Lung (tissue), 12 donors: ENCODE data around the gene ASIC5. TPM values are rescaled to one million over a fixed set of nuclear protein-coding genes. Genes with fewer than 3 reads are reported as not detected.

ENCODE experiments used
- ATAC-seq: fragments of 200-7000 bp; cut with Tn5 transposase; one replicate; pipeline ENCODE4 v1.9.1; 2020; ENCODE audit warnings: moderate number of reproducible peaks; ENCODE audit not compliant: insufficient read depth, low FRiP score
- DNase-seq, 3 donors: peaks; one replicate each; pipeline ENCODE4 v3.0.0-alpha.2; 2013 to 2017
- H3K27ac ChIP-seq, 2 donors: one replicate each; pipeline ENCODE4 v1.5.1; 2013; ENCODE audit warnings: mild to moderate bottlenecking in 2 of 2, moderate library complexity in 2 of 2, control low read depth in 1 of 2, inconsistent platforms in 1 of 2, low read depth in 1 of 2, low read length in 1 of 2
- H3K27me3 ChIP-seq, 3 donors: one replicate each; pipeline ENCODE4 v1.5.1; 2013; ENCODE audit warnings: low read length in 2 of 3; ENCODE audit not compliant: control insufficient read depth in 3 of 3, insufficient read depth in 3 of 3
- H3K36me3 ChIP-seq, 4 donors: one replicate each; pipeline ENCODE4 v1.5.1; 2013; ENCODE audit warnings: low read length in 4 of 4, mild to moderate bottlenecking in 1 of 4, moderate library complexity in 1 of 4; ENCODE audit not compliant: control insufficient read depth in 4 of 4, insufficient read depth in 4 of 4
- H3K4me1 ChIP-seq, 5 donors: one replicate each; pipeline ENCODE4 v1.5.1; 2013; ENCODE audit warnings: low read length in 5 of 5, mild to moderate bottlenecking in 2 of 5, moderate library complexity in 1 of 5; ENCODE audit not compliant: control insufficient read depth in 5 of 5, insufficient read depth in 5 of 5
- H3K4me3 ChIP-seq: one replicate; pipeline ENCODE4 v1.5.1; 2013; ENCODE audit warnings: mild to moderate bottlenecking, control low read depth, moderate library complexity
- H3K9ac ChIP-seq, 2 donors: one replicate each; pipeline ENCODE4 v1.5.1; 2013; ENCODE audit warnings: low read length in 2 of 2, control low read depth in 1 of 2; ENCODE audit not compliant: insufficient read depth in 1 of 2
- H3K9me3 ChIP-seq, 4 donors: one replicate each; pipeline ENCODE4 v1.5.1; 2013; ENCODE audit warnings: low read length in 3 of 4, mild to moderate bottlenecking in 1 of 4, moderate library complexity in 1 of 4; ENCODE audit not compliant: control insufficient read depth in 4 of 4, insufficient read depth in 3 of 4
- CTCF ChIP-seq: IDR thresholded peaks from 2 replicates; pipeline ENCODE4 v1.5.1; 2012; ENCODE audit warnings: mild to moderate bottlenecking; ENCODE audit errors: control extremely low read depth, extremely low read depth
- WGBS, 2 donors: extraction: QIAGEN DNeasy Blood & Tissue Kit; methylation state at CpG; one replicate each; pipeline ENCODE4 v1.1.7; 2013; 5-methylcytosine and 5-hydroxymethylcytosine counted together
- polyA plus RNA-seq, 2 donors: library from polyadenylated mRNA; stranded (reverse); fragments of 200-250 nt; gene quantifications; one replicate each; pipeline ENCODE4 v1.2.1, GENCODE V29; 2013
- total RNA-seq, 2 donors: library from RNA; depleted of rRNA in 1 of 2; stranded (reverse); fragments of >200 nt in 1 of 2; gene quantifications; one replicate each; pipeline ENCODE4 v1.2.1, GENCODE V29; 2014 to 2021
- donor health status: control.
- donor health status: control.
- donor health status: Bipolar disorder and iron deficiency.
- donor health status: healthy.
- donor health status: DM: yes; HTN: yes; CAD: no.

Gene ASIC5
- total and polyA plus RNA-seq, 4 donors: not detected

- peaks cover 0 to 2% (median 0%) of the 10 kb centered on the region in 4 donors for H3K9me3 ChIP-seq
- 97 to 99% methylated on average over 3 of the region's 3 CpGs for WGBS, 2 donors
- no peak overlapping the region for H3K4me3 ChIP-seq
- H3K27me3 ChIP-seq: no peaks in the 10 kb centered on the region
- ATAC-seq (no peak), DNase-seq (no peak)
- no peaks in the 10 kb centered on the region for H3K36me3 ChIP-seq
- no peaks in the 10 kb centered on the region for H3K4me1 ChIP-seq
- no peak for TF ChIP-seq CTCF
- no peak overlapping the region for H3K9ac ChIP-seq
- H3K27ac ChIP-seq: no peak overlapping the region
Observed at GRCh38 chr4:155853189-155853588, 12.9 kb downstream of the ASIC5 start.

GRCh38 chr4:155849042-155849441 lies 17.0 kb downstream of the ASIC5 start:
- no peak for DNase-seq
- H3K27ac ChIP-seq: no peak overlapping the region
- no peaks in the 10 kb centered on the region for H3K27me3 ChIP-seq
- no peak overlapping the region for H3K9ac ChIP-seq
- no peaks in the 10 kb centered on the region for H3K4me1 ChIP-seq
- H3K9me3 ChIP-seq: peaks cover 0 to 2% (median 0%) of the 10 kb centered on the region in 4 donors
- WGBS, 2 donors: 83 to 89% methylated on average over 4 of the region's 4 CpGs
- ATAC-seq: no peak
- H3K36me3 ChIP-seq: no peaks in the 10 kb centered on the region
- H3K4me3 ChIP-seq: no peak overlapping the region
- no peak for TF ChIP-seq CTCF

- Histone ChIP-seq H3K4me1 (peaks cover 0 to 4% (median 0%) of the 10 kb centered on the region in 5 donors), H3K27ac (no peak overlapping the region), H3K4me3 (no peak overlapping the region), H3K9ac (no peak overlapping the region), H3K9me3 (peaks cover 0 to 2% (median 0%) of the 10 kb centered on the region in 4 donors), H3K36me3 (no peaks in the 10 kb centered on the region), H3K27me3 (no peaks in the 10 kb centered on the region)
- ATAC-seq (no peak), DNase-seq (no peak)
- no peak for TF ChIP-seq CTCF
Observed at GRCh38 chr4:155846929-155847328, 19.1 kb downstream of the ASIC5 start.

GRCh38 chr4:155842080-155842479 lies 24.0 kb downstream of the ASIC5 start:
- no peak for TF ChIP-seq CTCF
- H3K27me3 ChIP-seq: no peaks in the 10 kb centered on the region
- H3K4me3 ChIP-seq: no peak overlapping the region
- DNase-seq (peak in 2 of 3 donors; percentile 56), ATAC-seq (no peak)
- H3K27ac ChIP-seq: no peak overlapping the region
- H3K36me3 ChIP-seq: no peaks in the 10 kb centered on the region
- peaks cover 0 to 10% (median 0%) of the 10 kb centered on the region in 5 donors for H3K4me1 ChIP-seq
- H3K9me3 ChIP-seq: no peaks in the 10 kb centered on the region
- H3K9ac ChIP-seq: peak overlapping the region in 1 of 2 donors; percentile 23
